GM23338 (cell line): ENCODE measurements around the gene PSMA5. TPM values are rescaled to one million over a fixed set of nuclear protein-coding genes. Genes with fewer than 3 reads are reported as not detected.
A peak's percentile ranks its signal among the peaks of the same experiment; 100 is the strongest.

Experiments used
- ATAC-seq: fragments of 200-7000 bp; cut with Tn5 transposase; 3 replicates; pipeline ENCODE4 v1.9.1; 2020
- DNase-seq: peaks from one replicate; pipeline ENCODE4 v3.0.0-alpha.2; 2015; ENCODE audit warnings: low spot score
- H2AFZ ChIP-seq: fragments of 200-600 bp; sonication (generic); 2 replicates; pipeline ENCODE4 v1.8.0; 2016; ENCODE audit warnings: antibody characterized with exemption, mild to moderate bottlenecking, moderate library complexity
- H3F3A ChIP-seq: fragments of 200-600 bp; sonication (generic); replicated peaks from 2 replicates; pipeline ENCODE4 v1.8.0; 2017; ENCODE audit warnings: antibody characterized with exemption, mixed run types, low read depth
- H3K27ac ChIP-seq: fragments of 200-600 bp; sonication (generic); 2 replicates; pipeline ENCODE4 v1.6.1; 2016; ENCODE audit warnings: low read depth
- H3K27me3 ChIP-seq: fragments of 200-600 bp; sonication (generic); 2 replicates; pipeline ENCODE4 v1.8.0; 2016; ENCODE audit warnings: mild to moderate bottlenecking, mixed run types, moderate library complexity; ENCODE audit not compliant: insufficient read depth
- H3K36me3 ChIP-seq: fragments of 200-600 bp; sonication (generic); 2 replicates; pipeline ENCODE4 v1.8.0; 2016; ENCODE audit warnings: mild to moderate bottlenecking; ENCODE audit not compliant: insufficient read depth
- H3K4me1 ChIP-seq: fragments of 200-600 bp; sonication (generic); 2 replicates; pipeline ENCODE4 v1.8.0; 2016; ENCODE audit warnings: mild to moderate bottlenecking, moderate library complexity; ENCODE audit not compliant: insufficient read depth
- H3K4me2 ChIP-seq: fragments of 200-600 bp; sonication (generic); 2 replicates; pipeline ENCODE4 v1.7.1; 2017; ENCODE audit warnings: mixed run types
- H3K4me3 ChIP-seq: fragments of 200-600 bp; sonication (generic); 2 replicates; pipeline ENCODE4 v1.6.1; 2016; ENCODE audit warnings: mixed run types
- H3K79me2 ChIP-seq: fragments of 200-600 bp; sonication (generic); replicated peaks from 2 replicates; pipeline ENCODE4 v1.8.0; 2017; ENCODE audit warnings: mild to moderate bottlenecking; ENCODE audit not compliant: insufficient read depth
- H3K9me2 ChIP-seq: fragments of 200-600 bp; sonication (generic); 2 replicates; pipeline ENCODE4 v1.8.0; 2017; ENCODE audit not compliant: insufficient read depth
- H4K20me1 ChIP-seq: fragments of 200-600 bp; sonication (generic); replicated peaks from 2 replicates; pipeline ENCODE4 v1.8.0; 2017; ENCODE audit warnings: mild to moderate bottlenecking; ENCODE audit not compliant: insufficient read depth
- H3K27ac Mint-ChIP-seq: 2 replicates; pipeline ENCODE4 v1.8.0; 2020; ENCODE audit warnings: inconsistent platforms, mild to moderate bottlenecking, moderate library complexity, mixed read lengths
- H3K27me3 Mint-ChIP-seq: 3 replicates; pipeline ENCODE4 v1.8.0; 2022; ENCODE audit warnings: low read depth, mild to moderate bottlenecking, moderate library complexity, mixed read lengths, inconsistent platforms; ENCODE audit not compliant: insufficient read depth, poor library complexity
- H3K36me3 Mint-ChIP-seq: 3 replicates; pipeline ENCODE4 v1.8.0; 2021; ENCODE audit warnings: low read depth, mild to moderate bottlenecking, inconsistent platforms, moderate library complexity, mixed read lengths
- H3K4me1 Mint-ChIP-seq: 3 replicates; pipeline ENCODE4 v1.8.0; 2020; ENCODE audit warnings: mild to moderate bottlenecking, inconsistent platforms, mixed read lengths
- H3K4me3 Mint-ChIP-seq: 3 replicates; pipeline ENCODE4 v1.8.0; 2021; ENCODE audit warnings: moderate library complexity, mild to moderate bottlenecking, inconsistent platforms, mixed read lengths
- H3K9me3 Mint-ChIP-seq: 3 replicates; pipeline ENCODE4 v1.8.0; 2020; ENCODE audit warnings: moderate library complexity, mild to moderate bottlenecking, inconsistent platforms, mixed read lengths
- CREB1 ChIP-seq: fragments of 250-450 bp; sonication (Bioruptor Pico); IDR thresholded peaks from 2 replicates; pipeline ENCODE4 v1.5.0; 2020; ENCODE audit warnings: low read depth, mild to moderate bottlenecking, moderate library complexity
- CTCF ChIP-seq, 2 experiments: fragments of 200-600 bp in 1 of 2; sonication (generic) in 1 of 2; conservative IDR thresholded peaks; 2 replicates each; pipeline versions ENCODE4 v1.5.1 to v1.6.1; 2016 to 2017; ENCODE audit warnings: antibody characterized with exemption in 2 of 2, low read depth in 2 of 2, mild to moderate bottlenecking in 2 of 2, moderate library complexity in 1 of 2
- ETS1 ChIP-seq: IDR thresholded peaks from 2 replicates; pipeline ENCODE4 v1.6.1; 2016; ENCODE audit warnings: antibody characterized with exemption
- EZH2 ChIP-seq: fragments of 200-600 bp; sonication (generic); IDR thresholded peaks from one replicate; pipeline ENCODE4 v1.8.0; 2017; ENCODE audit warnings: antibody characterized with exemption, mild to moderate bottlenecking, low read depth; ENCODE audit not compliant: unreplicated experiment
- EZH2phosphoT487 ChIP-seq: fragments of 200-600 bp; sonication (generic); IDR thresholded peaks from one replicate; pipeline ENCODE4 v1.8.1; 2018; ENCODE audit warnings: antibody characterized with exemption; ENCODE audit not compliant: unreplicated experiment
- JUNB ChIP-seq: IDR thresholded peaks from one replicate; pipeline ENCODE4 v1.6.1; 2016; ENCODE audit warnings: antibody characterized with exemption; ENCODE audit not compliant: unreplicated experiment
- NANOG ChIP-seq: IDR thresholded peaks from 2 replicates; pipeline ENCODE4 v1.6.1; 2016; ENCODE audit warnings: antibody characterized with exemption, borderline replicate concordance
- POLR2AphosphoS5 ChIP-seq: IDR thresholded peaks from 2 replicates; pipeline ENCODE4 v1.6.1; 2016; ENCODE audit warnings: antibody characterized with exemption, low read depth
- REST ChIP-seq: IDR thresholded peaks from one replicate; pipeline ENCODE4 v1.6.1; 2018; ENCODE audit warnings: antibody characterized with exemption; ENCODE audit not compliant: unreplicated experiment
- STAT1 ChIP-seq: IDR thresholded peaks from one replicate; pipeline ENCODE4 v1.6.1; 2016; ENCODE audit warnings: antibody characterized with exemption; ENCODE audit not compliant: unreplicated experiment
- ZNF331 ChIP-seq: fragments of 250-450 bp; sonication (Bioruptor Pico); IDR thresholded peaks from 2 replicates; pipeline ENCODE4 v1.5.0; 2020; ENCODE audit warnings: low read depth, mild to moderate bottlenecking, moderate library complexity
- ZNF462 ChIP-seq: fragments of 250-450 bp; sonication (Bioruptor Pico); IDR thresholded peaks from 2 replicates; pipeline ENCODE4 v1.5.0; 2020; ENCODE audit warnings: mild to moderate bottlenecking, moderate library complexity
- long read RNA-seq: library from polyadenylated mRNA; unstranded; transcript quantifications from one replicate; pipeline ENCODE4 v2.0.0, GENCODE V29; 2020; ENCODE audit not compliant: unreplicated experiment
- polyA plus RNA-seq: library from polyadenylated mRNA; unstranded; fragments of >200 nt; fragmentation: Nextera tagmentation; extraction: Ambion mirVana; gene quantifications from 2 replicates; pipeline ENCODE4 v1.2.1, GENCODE V29; 2016
- total RNA-seq: library from RNA; depleted of rRNA; stranded (reverse); fragments of >200 nt; shearing (Covaris generic); gene quantifications from 2 replicates; pipeline ENCODE4 v1.2.3, GENCODE V29; 2014; rRNA removed

The PSMA5 gene
- 94.2 and 104 TPM in 2 replicates for total RNA-seq
- polyA plus RNA-seq = 107 and 126 TPM in 2 replicates
- long read RNA-seq, transcript PSMA5-201 (9 exons, 3,729 nt) = major isoform, 117 of 137 reads
- long read RNA-seq, partial matches to known transcripts = 3 of 137 reads
- long read RNA-seq, other reads (novel, unspliced or antisense) = 17 of 137 reads

GRCh38 chr1:109426281-109427170 lies at the start of gene PSMA5:
TSS of gene PSMA5 (minus strand) at chr1:109426448. CDS start at chr1:109426330, 118 bp downstream.
- Histone ChIP-seq H3F3A (no peaks in the 10 kb centered on the region), H3K79me2 (peaks cover 52% of the 10 kb centered on the region), H3K4me2 (peak within 1 kb of the TSS; percentile 84), H3K27me3 (no peaks in the 10 kb centered on the region), H2AFZ (0 out of 2 replicates have a peak within 1 kb of the TSS, but pooled peaks have one; percentile 21), H3K27ac (peak within 1 kb of the TSS; percentile 78; the same call in 1 of the 2 replicates), H3K9me2 (no peaks in the 10 kb centered on the region), H3K36me3 (no peaks in the 10 kb centered on the region; the same call in 1 of the 2 replicates), H4K20me1 (peaks cover 14% of the 10 kb centered on the region), H3K4me3 (peak within 1 kb of the TSS; percentile 75), H3K4me1 (peaks cover 4% of the 10 kb centered on the region; the same call in 1 of the 2 replicates)
- H3K4me3 Mint-ChIP-seq = peak within 1 kb of the TSS; percentile 95
- no peaks in the 10 kb centered on the region for H3K27me3 Mint-ChIP-seq
- no peaks in the 10 kb centered on the region for H3K9me3 Mint-ChIP-seq
- ATAC-seq = peak; percentile 97
- H3K4me1 Mint-ChIP-seq = peaks cover 17% of the 10 kb centered on the region; the same call in 2 of the 3 replicates
- H3K27ac Mint-ChIP-seq = peak within 1 kb of the TSS; percentile 99
- peak; percentile 99 for DNase-seq
- H3K36me3 Mint-ChIP-seq = peaks cover under 1% of the 10 kb centered on the region; the same call in 1 of the 3 replicates
- TF ChIP-seq ZNF462 (no peak), REST (no peak), ETS1 (peak; percentile 48; the same call in 1 of the 2 replicates), ZNF331 (no peak), EZH2 (no peak), CREB1 (no peak; the same call in none of the 2 replicates), EZH2phosphoT487 (no peak), CTCF (conservative IDR thresholded peaks at IDR 0.05; ENCODE audit: low read depth in 2 of 2) (no peak), JUNB (no peak), STAT1 (no peak), NANOG (no peak), POLR2AphosphoS5 (peak; percentile 97)
